Muscle layer of colon (tissue), 2 donors: ENCODE data around the gene TMEM209.
"Not testable (repeated sequence)": the region's sequence is repeated elsewhere in the genome, so short reads cannot be mapped to it uniquely, and the experiment has no call there.

ENCODE experiments used
- H3K27ac ChIP-seq: one replicate; pipeline ENCODE4 v1.7.0; 2013; ENCODE audit warnings: low read depth, mild to moderate bottlenecking, low read length, moderate library complexity
- H3K27me3 ChIP-seq, 2 donors: one replicate each; pipeline ENCODE4 v1.7.0; 2013; ENCODE audit warnings: low read length in 2 of 2, mild to moderate bottlenecking in 2 of 2; ENCODE audit not compliant: insufficient read depth in 2 of 2, control insufficient read depth in 1 of 2
- H3K36me3 ChIP-seq: one replicate; pipeline ENCODE4 v1.7.0; 2013; ENCODE audit warnings: mild to moderate bottlenecking, low read length; ENCODE audit not compliant: insufficient read depth
- H3K4me1 ChIP-seq: one replicate; pipeline ENCODE4 v1.7.0; 2013; ENCODE audit warnings: mild to moderate bottlenecking, low read length; ENCODE audit not compliant: insufficient read depth
- H3K4me3 ChIP-seq, 2 donors: one replicate each; pipeline ENCODE4 v1.7.0; 2013; ENCODE audit warnings: low read length in 2 of 2, low read depth in 1 of 2, mild to moderate bottlenecking in 1 of 2, moderate library complexity in 1 of 2
- H3K9ac ChIP-seq: one replicate; pipeline ENCODE4 v1.7.0; 2013; ENCODE audit warnings: low read length
- H3K9me3 ChIP-seq: one replicate; pipeline ENCODE4 v1.7.0; 2013; ENCODE audit warnings: mild to moderate bottlenecking, low read length
- donor health status: abdominal sarcoma.
- donor health status: Adenocarcinoma of cecum.

The TMEM209 gene

GRCh38 chr7:130231792-130232191, 26.6 kb upstream of the TMEM209 start:
- no peaks in the 10 kb centered on the region for H3K27me3 ChIP-seq
- H3K4me3 ChIP-seq: no peak overlapping the region
- H3K27ac ChIP-seq: no peak overlapping the region
- peaks cover 15% of the 10 kb centered on the region for H3K4me1 ChIP-seq
- no peak overlapping the region for H3K9ac ChIP-seq
- no peaks in the 10 kb centered on the region for H3K36me3 ChIP-seq
- no peaks in the 10 kb centered on the region for H3K9me3 ChIP-seq

DNA sequence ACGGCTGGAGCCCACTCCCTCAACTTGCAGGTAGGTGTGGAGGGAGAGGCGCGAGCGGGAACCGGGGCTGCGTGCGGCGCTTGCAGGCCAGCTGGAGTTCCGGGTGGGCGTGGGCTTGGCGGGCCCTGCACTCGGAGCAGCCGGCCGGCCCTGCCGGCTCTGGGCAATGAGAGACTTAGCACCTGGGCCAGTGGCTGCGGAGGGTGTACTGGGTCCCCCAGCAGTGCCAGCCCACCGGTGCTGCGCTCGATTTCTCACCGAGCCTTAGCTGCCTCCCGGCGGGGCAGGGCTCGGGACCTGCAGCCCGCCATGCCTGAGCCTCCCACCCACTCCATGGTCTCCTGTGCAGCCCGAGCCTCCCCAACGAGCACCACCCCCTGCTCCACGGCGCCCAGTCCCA, 24.8 kb upstream of the TMEM209 start:
- peaks cover 15% of the 10 kb centered on the region for H3K4me1 ChIP-seq
- not testable (repeated sequence) for H3K4me3 ChIP-seq, H3K9me3 ChIP-seq, H3K27ac ChIP-seq, H3K9ac ChIP-seq, H3K27me3 ChIP-seq, H3K36me3 ChIP-seq

GRCh38 chr7:130228840-130229502, 23.8 kb upstream of the TMEM209 start:
- Histone ChIP-seq H3K27ac (no peak overlapping the region), H3K27me3 (no peaks in the 10 kb centered on the region), H3K36me3 (no peaks in the 10 kb centered on the region), H3K4me1 (peaks cover 15% of the 10 kb centered on the region), H3K9ac (no peak overlapping the region), H3K4me3 (no peak overlapping the region), H3K9me3 (no peaks in the 10 kb centered on the region)

- H3K27ac ChIP-seq: no peak overlapping the region
Observed at GRCh38 chr7:130227883-130228575, 22.8 kb upstream of the TMEM209 start.

DNA sequence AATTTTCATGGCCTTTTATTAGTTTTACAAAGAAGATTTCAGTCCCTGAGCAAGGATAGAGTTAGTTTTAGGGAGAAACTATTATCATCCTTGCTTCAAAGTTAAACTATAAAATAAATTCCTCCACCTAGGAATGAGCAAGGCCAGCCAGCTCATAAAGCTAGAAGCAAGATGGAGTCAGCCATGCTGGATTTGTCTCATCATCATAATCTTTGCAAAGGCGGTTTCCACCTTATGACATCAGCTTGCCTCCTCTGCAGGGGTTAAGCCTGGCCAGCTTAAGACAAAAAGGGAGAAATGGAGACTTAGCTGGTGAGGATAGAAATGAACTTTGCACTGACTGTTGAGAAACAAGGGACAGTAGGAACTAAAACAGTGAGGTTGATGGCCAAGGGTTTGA, 21.1 kb upstream of the TMEM209 start:
- H3K27me3 ChIP-seq: no peaks in the 10 kb centered on the region
- H3K4me3 ChIP-seq: no peak overlapping the region
- H3K36me3 ChIP-seq: no peaks in the 10 kb centered on the region
- H3K9me3 ChIP-seq: no peaks in the 10 kb centered on the region
- no peak overlapping the region for H3K27ac ChIP-seq
- H3K9ac ChIP-seq: no peak overlapping the region
- H3K4me1 ChIP-seq: peaks cover 15% of the 10 kb centered on the region

More at GRCh38 chr7:130227883-130228575, 22.8 kb upstream of the TMEM209 start:
- H3K27me3 ChIP-seq: no peaks in the 10 kb centered on the region
- H3K9ac ChIP-seq: no peak overlapping the region
- H3K4me3 ChIP-seq: no peak overlapping the region
- H3K36me3 ChIP-seq: no peaks in the 10 kb centered on the region
- H3K9me3 ChIP-seq: no peaks in the 10 kb centered on the region
- peaks cover 15% of the 10 kb centered on the region for H3K4me1 ChIP-seq

- H3K4me3 ChIP-seq, H3K27me3 ChIP-seq, H3K9ac ChIP-seq, H3K9me3 ChIP-seq, H3K27ac ChIP-seq, H3K36me3 ChIP-seq: not testable (repeated sequence)
- H3K4me1 ChIP-seq: peaks cover 15% of the 10 kb centered on the region
Observed at GRCh38 chr7:130224923-130225322, 19.7 kb upstream of the TMEM209 start.

DNA sequence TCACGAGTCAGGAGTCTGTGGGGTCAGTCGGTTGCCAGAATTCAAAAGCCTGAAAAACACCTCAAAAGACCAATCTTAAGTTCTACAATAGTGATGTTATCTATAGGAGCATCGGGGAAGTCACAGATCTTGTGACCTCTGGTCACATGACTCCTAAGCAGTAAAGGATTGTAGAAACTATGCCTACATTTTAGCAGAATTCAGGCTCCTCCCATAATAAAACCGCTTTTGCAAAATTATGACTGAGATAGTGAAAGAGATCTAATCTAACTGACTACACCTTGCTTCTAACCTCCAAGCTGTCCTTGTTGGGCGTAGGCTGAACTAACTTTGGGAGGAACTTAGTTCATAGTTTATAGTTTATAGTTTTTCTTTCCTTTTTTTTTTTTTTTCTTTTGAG, 19.0 kb upstream of the TMEM209 start:
- H3K4me1 ChIP-seq: peaks cover 15% of the 10 kb centered on the region
- no peaks in the 10 kb centered on the region for H3K27me3 ChIP-seq
- H3K9me3 ChIP-seq: no peaks in the 10 kb centered on the region
- no peaks in the 10 kb centered on the region for H3K36me3 ChIP-seq
- no peak overlapping the region for H3K27ac ChIP-seq
- no peak overlapping the region for H3K9ac ChIP-seq
- no peak overlapping the region for H3K4me3 ChIP-seq

- Histone ChIP-seq H3K27ac (no peak overlapping the region), H3K27me3 (no peaks in the 10 kb centered on the region), H3K9ac (no peak overlapping the region), H3K4me1 (peaks cover 9% of the 10 kb centered on the region), H3K4me3 (no peak overlapping the region), H3K36me3 (no peaks in the 10 kb centered on the region), H3K9me3 (no peaks in the 10 kb centered on the region)
Observed at GRCh38 chr7:130223646-130224045, 18.4 kb upstream of the TMEM209 start.

DNA sequence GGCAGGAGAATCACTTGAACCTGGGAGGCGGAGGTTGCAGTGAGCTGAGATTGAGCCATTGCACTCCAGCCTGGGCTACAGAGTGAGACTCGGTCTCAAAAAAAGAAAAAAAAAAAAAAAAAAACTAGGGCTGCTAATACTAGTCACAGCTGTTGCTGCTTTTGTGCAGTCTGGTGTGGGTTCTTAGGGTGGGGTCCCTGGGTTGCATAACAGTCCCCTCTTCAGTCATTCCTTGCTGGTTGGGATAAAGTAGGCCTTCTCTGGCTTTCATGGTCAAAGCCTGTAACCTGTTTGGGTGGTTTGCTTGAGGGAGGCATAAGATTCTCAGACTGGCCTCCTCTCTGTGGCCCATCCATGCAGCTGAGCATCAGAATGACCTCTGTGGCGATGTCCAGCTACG, 16.5 kb upstream of the TMEM209 start:
- Histone ChIP-seq H3K27me3 (no peaks in the 10 kb centered on the region), H3K27ac (no peak overlapping the region), H3K4me1 (no peaks in the 10 kb centered on the region), H3K9ac (no peak overlapping the region), H3K9me3 (no peaks in the 10 kb centered on the region), H3K36me3 (no peaks in the 10 kb centered on the region), H3K4me3 (no peak overlapping the region)

- H3K4me3 ChIP-seq: no peak overlapping the region
- no peak overlapping the region for H3K27ac ChIP-seq
- no peaks in the 10 kb centered on the region for H3K9me3 ChIP-seq
- no peaks in the 10 kb centered on the region for H3K4me1 ChIP-seq
- H3K36me3 ChIP-seq: no peaks in the 10 kb centered on the region
- H3K27me3 ChIP-seq: no peaks in the 10 kb centered on the region
- H3K9ac ChIP-seq: no peak overlapping the region
Observed at GRCh38 chr7:130219871-130220270, 14.7 kb upstream of the TMEM209 start.

DNA sequence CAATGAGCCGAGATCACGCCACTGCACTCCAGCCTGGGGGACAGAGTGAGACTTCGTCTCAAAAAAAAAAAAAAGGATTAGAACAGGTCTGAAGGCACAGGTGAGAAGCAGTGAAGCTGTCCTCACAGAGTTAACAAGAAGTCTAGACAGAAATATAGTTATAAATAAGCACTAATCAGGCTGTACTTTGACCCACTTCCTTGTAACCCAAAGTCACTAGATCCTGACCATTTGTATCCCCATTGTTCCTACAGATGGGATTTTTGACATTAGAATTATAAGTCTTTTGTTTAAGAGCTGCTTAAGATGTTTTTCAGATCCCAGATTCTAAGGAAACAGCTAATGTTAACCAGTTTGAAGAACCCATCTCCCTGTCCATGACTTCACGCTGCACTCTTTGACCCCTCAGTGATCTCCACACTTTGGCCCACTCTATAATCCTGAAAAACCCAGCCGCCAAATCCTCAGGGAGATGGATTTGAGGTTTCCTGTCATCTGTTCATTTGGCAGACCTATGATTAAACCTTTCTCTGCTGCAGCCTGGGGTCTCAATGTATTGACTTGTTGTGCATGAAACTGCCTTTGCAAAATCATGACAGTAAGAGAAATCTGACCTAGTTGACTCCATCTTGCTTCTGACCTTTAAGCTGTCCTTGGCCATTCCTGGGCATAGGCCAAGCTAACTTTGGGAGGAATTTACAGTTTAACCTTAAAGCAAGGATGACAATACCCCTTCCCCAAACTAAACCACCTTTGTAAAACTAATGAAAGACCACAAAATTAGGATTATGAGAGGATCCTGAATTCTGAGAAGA, 13.8 kb upstream of the TMEM209 start:
- Histone ChIP-seq H3K9ac (no peak overlapping the region), H3K9me3 (no peaks in the 10 kb centered on the region), H3K36me3 (no peaks in the 10 kb centered on the region), H3K4me1 (no peaks in the 10 kb centered on the region), H3K27ac (no peak overlapping the region), H3K4me3 (no peak overlapping the region), H3K27me3 (no peaks in the 10 kb centered on the region)
